GM23338 (cell line): Measurements from ENCODE around the gene DENND4C. TPM values are rescaled to one million over a fixed set of nuclear protein-coding genes. Genes with fewer than 3 reads are reported as not detected.

ENCODE experiments used
- ATAC-seq: fragments of 200-7000 bp; cut with Tn5 transposase; 3 replicates; pipeline ENCODE4 v1.9.1; 2020
- DNase-seq: peaks from one replicate; pipeline ENCODE4 v3.0.0-alpha.2; 2015; ENCODE audit warnings: low spot score
- H2AFZ ChIP-seq: fragments of 200-600 bp; sonication (generic); 2 replicates; pipeline ENCODE4 v1.8.0; 2016; ENCODE audit warnings: antibody characterized with exemption, mild to moderate bottlenecking, moderate library complexity
- H3F3A ChIP-seq: fragments of 200-600 bp; sonication (generic); replicated peaks from 2 replicates; pipeline ENCODE4 v1.8.0; 2017; ENCODE audit warnings: antibody characterized with exemption, mixed run types, low read depth
- H3K27ac ChIP-seq: fragments of 200-600 bp; sonication (generic); 2 replicates; pipeline ENCODE4 v1.6.1; 2016; ENCODE audit warnings: low read depth
- H3K27me3 ChIP-seq: fragments of 200-600 bp; sonication (generic); 2 replicates; pipeline ENCODE4 v1.8.0; 2016; ENCODE audit warnings: mild to moderate bottlenecking, mixed run types, moderate library complexity; ENCODE audit not compliant: insufficient read depth
- H3K36me3 ChIP-seq: fragments of 200-600 bp; sonication (generic); 2 replicates; pipeline ENCODE4 v1.8.0; 2016; ENCODE audit warnings: mild to moderate bottlenecking; ENCODE audit not compliant: insufficient read depth
- H3K4me1 ChIP-seq: fragments of 200-600 bp; sonication (generic); 2 replicates; pipeline ENCODE4 v1.8.0; 2016; ENCODE audit warnings: mild to moderate bottlenecking, moderate library complexity; ENCODE audit not compliant: insufficient read depth
- H3K4me2 ChIP-seq: fragments of 200-600 bp; sonication (generic); 2 replicates; pipeline ENCODE4 v1.7.1; 2017; ENCODE audit warnings: mixed run types
- H3K4me3 ChIP-seq: fragments of 200-600 bp; sonication (generic); 2 replicates; pipeline ENCODE4 v1.6.1; 2016; ENCODE audit warnings: mixed run types
- H3K79me2 ChIP-seq: fragments of 200-600 bp; sonication (generic); replicated peaks from 2 replicates; pipeline ENCODE4 v1.8.0; 2017; ENCODE audit warnings: mild to moderate bottlenecking; ENCODE audit not compliant: insufficient read depth
- H3K9me2 ChIP-seq: fragments of 200-600 bp; sonication (generic); 2 replicates; pipeline ENCODE4 v1.8.0; 2017; ENCODE audit not compliant: insufficient read depth
- H4K20me1 ChIP-seq: fragments of 200-600 bp; sonication (generic); replicated peaks from 2 replicates; pipeline ENCODE4 v1.8.0; 2017; ENCODE audit warnings: mild to moderate bottlenecking; ENCODE audit not compliant: insufficient read depth
- H3K27ac Mint-ChIP-seq: 2 replicates; pipeline ENCODE4 v1.8.0; 2020; ENCODE audit warnings: inconsistent platforms, mild to moderate bottlenecking, moderate library complexity, mixed read lengths
- H3K27me3 Mint-ChIP-seq: 3 replicates; pipeline ENCODE4 v1.8.0; 2022; ENCODE audit warnings: low read depth, mild to moderate bottlenecking, moderate library complexity, mixed read lengths, inconsistent platforms; ENCODE audit not compliant: insufficient read depth, poor library complexity
- H3K36me3 Mint-ChIP-seq: 3 replicates; pipeline ENCODE4 v1.8.0; 2021; ENCODE audit warnings: low read depth, mild to moderate bottlenecking, inconsistent platforms, moderate library complexity, mixed read lengths
- H3K4me1 Mint-ChIP-seq: 3 replicates; pipeline ENCODE4 v1.8.0; 2020; ENCODE audit warnings: mild to moderate bottlenecking, inconsistent platforms, mixed read lengths
- H3K4me3 Mint-ChIP-seq: 3 replicates; pipeline ENCODE4 v1.8.0; 2021; ENCODE audit warnings: moderate library complexity, mild to moderate bottlenecking, inconsistent platforms, mixed read lengths
- H3K9me3 Mint-ChIP-seq: 3 replicates; pipeline ENCODE4 v1.8.0; 2020; ENCODE audit warnings: moderate library complexity, mild to moderate bottlenecking, inconsistent platforms, mixed read lengths
- CREB1 ChIP-seq: fragments of 250-450 bp; sonication (Bioruptor Pico); IDR thresholded peaks from 2 replicates; pipeline ENCODE4 v1.5.0; 2020; ENCODE audit warnings: low read depth, mild to moderate bottlenecking, moderate library complexity
- EZH2 ChIP-seq: fragments of 200-600 bp; sonication (generic); IDR thresholded peaks from one replicate; pipeline ENCODE4 v1.8.0; 2017; ENCODE audit warnings: antibody characterized with exemption, mild to moderate bottlenecking, low read depth; ENCODE audit not compliant: unreplicated experiment
- EZH2phosphoT487 ChIP-seq: fragments of 200-600 bp; sonication (generic); IDR thresholded peaks from one replicate; pipeline ENCODE4 v1.8.1; 2018; ENCODE audit warnings: antibody characterized with exemption; ENCODE audit not compliant: unreplicated experiment
- JUNB ChIP-seq: IDR thresholded peaks from one replicate; pipeline ENCODE4 v1.6.1; 2016; ENCODE audit warnings: antibody characterized with exemption; ENCODE audit not compliant: unreplicated experiment
- NANOG ChIP-seq: IDR thresholded peaks from 2 replicates; pipeline ENCODE4 v1.6.1; 2016; ENCODE audit warnings: antibody characterized with exemption, borderline replicate concordance
- POLR2AphosphoS5 ChIP-seq: IDR thresholded peaks from 2 replicates; pipeline ENCODE4 v1.6.1; 2016; ENCODE audit warnings: antibody characterized with exemption, low read depth
- STAT1 ChIP-seq: IDR thresholded peaks from one replicate; pipeline ENCODE4 v1.6.1; 2016; ENCODE audit warnings: antibody characterized with exemption; ENCODE audit not compliant: unreplicated experiment
- ZNF114 ChIP-seq: fragments of 250-450 bp; sonication (Bioruptor Pico); IDR thresholded peaks from 2 replicates; pipeline ENCODE4 v1.5.0; 2020; ENCODE audit warnings: mild to moderate bottlenecking, moderate library complexity
- ZNF331 ChIP-seq: fragments of 250-450 bp; sonication (Bioruptor Pico); IDR thresholded peaks from 2 replicates; pipeline ENCODE4 v1.5.0; 2020; ENCODE audit warnings: low read depth, mild to moderate bottlenecking, moderate library complexity
- polyA plus RNA-seq: library from polyadenylated mRNA; unstranded; fragments of >200 nt; fragmentation: Nextera tagmentation; extraction: Ambion mirVana; gene quantifications from 2 replicates; pipeline ENCODE4 v1.2.1, GENCODE V29; 2016
- total RNA-seq: library from RNA; depleted of rRNA; stranded (reverse); fragments of >200 nt; shearing (Covaris generic); gene quantifications from 2 replicates; pipeline ENCODE4 v1.2.3, GENCODE V29; 2014
- TF ChIP-seq, protein P1 (sequence below): fragments of 250-450 bp; sonication (Bioruptor Pico); IDR thresholded peaks from 2 replicates; pipeline ENCODE4 v1.5.0; 2020; ENCODE audit warnings: mild to moderate bottlenecking, moderate library complexity
- TF ChIP-seq, protein P2 (sequence below): IDR thresholded peaks from 2 replicates; pipeline ENCODE4 v1.6.1; 2016; ENCODE audit warnings: antibody characterized with exemption
- TF ChIP-seq, protein P3 (sequence below): IDR thresholded peaks from one replicate; pipeline ENCODE4 v1.6.1; 2018; ENCODE audit warnings: antibody characterized with exemption; ENCODE audit not compliant: unreplicated experiment
- TF ChIP-seq, protein P4 (sequence below), 2 experiments: fragments of 200-600 bp in 1 of 2; sonication (generic) in 1 of 2; conservative IDR thresholded peaks; 2 replicates each; pipeline versions ENCODE4 v1.5.1 to v1.6.1; 2016 to 2017; ENCODE audit warnings: antibody characterized with exemption in 2 of 2, low read depth in 2 of 2, mild to moderate bottlenecking in 2 of 2, moderate library complexity in 1 of 2

Gene DENND4C
- total and polyA plus RNA-seq, 2 experiments from 2014 or later: 6.4 to 30.8 TPM

DNA sequence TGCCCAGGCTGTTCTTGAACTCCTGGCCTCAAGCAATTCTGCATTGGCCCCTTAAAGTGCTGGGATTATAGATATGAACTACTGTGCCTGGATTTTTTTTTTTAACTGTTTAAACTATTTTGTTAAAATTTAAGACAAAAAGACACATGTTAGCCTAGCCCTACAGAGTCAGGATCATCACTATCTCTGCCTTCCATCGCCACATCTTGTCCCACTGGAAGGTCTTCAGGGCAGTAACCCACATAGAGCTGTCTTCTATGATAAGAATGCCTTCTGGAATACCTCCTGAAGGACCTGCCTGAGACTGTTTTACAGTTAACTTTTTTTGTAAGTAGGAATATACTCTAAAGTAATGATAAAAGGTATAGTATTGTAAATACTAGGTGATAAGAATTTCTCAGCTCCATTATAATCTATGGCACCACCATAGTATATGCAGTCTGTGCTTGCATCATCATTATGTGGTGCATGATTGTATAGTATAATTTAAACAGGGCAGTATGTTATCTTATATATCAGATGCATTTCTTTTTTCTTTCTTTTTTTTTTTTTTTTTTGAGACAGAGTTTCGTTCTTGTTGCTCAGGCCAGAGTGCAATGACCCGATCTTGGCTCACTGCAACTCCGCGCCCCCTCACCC lies 52.7 kb downstream of the DENND4C start (continued):
- TF ChIP-seq, protein P1, sequence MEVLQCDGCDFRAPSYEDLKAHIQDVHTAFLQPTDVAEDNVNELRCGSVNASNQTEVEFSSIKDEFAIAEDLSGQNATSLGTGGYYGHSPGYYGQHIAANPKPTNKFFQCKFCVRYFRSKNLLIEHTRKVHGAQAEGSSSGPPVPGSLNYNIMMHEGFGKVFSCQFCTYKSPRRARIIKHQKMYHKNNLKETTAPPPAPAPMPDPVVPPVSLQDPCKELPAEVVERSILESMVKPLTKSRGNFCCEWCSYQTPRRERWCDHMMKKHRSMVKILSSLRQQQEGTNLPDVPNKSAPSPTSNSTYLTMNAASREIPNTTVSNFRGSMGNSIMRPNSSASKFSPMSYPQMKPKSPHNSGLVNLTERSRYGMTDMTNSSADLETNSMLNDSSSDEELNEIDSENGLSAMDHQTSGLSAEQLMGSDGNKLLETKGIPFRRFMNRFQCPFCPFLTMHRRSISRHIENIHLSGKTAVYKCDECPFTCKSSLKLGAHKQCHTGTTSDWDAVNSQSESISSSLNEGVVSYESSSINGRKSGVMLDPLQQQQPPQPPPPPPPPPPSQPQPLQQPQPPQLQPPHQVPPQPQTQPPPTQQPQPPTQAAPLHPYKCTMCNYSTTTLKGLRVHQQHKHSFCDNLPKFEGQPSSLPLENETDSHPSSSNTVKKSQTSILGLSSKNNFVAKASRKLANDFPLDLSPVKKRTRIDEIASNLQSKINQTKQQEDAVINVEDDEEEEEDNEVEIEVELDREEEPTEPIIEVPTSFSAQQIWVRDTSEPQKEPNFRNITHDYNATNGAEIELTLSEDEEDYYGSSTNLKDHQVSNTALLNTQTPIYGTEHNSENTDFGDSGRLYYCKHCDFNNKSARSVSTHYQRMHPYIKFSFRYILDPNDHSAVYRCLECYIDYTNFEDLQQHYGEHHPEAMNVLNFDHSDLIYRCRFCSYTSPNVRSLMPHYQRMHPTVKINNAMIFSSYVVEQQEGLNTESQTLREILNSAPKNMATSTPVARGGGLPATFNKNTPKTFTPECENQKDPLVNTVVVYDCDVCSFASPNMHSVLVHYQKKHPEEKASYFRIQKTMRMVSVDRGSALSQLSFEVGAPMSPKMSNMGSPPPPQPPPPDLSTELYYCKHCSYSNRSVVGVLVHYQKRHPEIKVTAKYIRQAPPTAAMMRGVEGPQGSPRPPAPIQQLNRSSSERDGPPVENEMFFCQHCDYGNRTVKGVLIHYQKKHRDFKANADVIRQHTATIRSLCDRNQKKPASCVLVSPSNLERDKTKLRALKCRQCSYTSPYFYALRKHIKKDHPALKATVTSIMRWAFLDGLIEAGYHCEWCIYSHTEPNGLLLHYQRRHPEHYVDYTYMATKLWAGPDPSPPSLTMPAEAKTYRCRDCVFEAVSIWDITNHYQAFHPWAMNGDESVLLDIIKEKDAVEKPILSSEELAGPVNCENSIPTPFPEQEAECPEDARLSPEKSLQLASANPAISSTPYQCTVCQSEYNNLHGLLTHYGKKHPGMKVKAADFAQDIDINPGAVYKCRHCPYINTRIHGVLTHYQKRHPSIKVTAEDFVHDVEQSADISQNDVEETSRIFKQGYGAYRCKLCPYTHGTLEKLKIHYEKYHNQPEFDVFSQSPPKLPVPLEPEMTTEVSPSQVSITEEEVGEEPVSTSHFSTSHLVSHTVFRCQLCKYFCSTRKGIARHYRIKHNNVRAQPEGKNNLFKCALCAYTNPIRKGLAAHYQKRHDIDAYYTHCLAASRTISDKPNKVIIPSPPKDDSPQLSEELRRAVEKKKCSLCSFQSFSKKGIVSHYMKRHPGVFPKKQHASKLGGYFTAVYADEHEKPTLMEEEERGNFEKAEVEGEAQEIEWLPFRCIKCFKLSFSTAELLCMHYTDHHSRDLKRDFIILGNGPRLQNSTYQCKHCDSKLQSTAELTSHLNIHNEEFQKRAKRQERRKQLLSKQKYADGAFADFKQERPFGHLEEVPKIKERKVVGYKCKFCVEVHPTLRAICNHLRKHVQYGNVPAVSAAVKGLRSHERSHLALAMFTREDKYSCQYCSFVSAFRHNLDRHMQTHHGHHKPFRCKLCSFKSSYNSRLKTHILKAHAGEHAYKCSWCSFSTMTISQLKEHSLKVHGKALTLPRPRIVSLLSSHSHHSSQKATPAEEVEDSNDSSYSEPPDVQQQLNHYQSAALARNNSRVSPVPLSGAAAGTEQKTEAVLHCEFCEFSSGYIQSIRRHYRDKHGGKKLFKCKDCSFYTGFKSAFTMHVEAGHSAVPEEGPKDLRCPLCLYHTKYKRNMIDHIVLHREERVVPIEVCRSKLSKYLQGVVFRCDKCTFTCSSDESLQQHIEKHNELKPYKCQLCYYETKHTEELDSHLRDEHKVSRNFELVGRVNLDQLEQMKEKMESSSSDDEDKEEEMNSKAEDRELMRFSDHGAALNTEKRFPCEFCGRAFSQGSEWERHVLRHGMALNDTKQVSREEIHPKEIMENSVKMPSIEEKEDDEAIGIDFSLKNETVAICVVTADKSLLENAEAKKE (CRISPR knock-in tag): no peak
- TF ChIP-seq, protein P2, sequence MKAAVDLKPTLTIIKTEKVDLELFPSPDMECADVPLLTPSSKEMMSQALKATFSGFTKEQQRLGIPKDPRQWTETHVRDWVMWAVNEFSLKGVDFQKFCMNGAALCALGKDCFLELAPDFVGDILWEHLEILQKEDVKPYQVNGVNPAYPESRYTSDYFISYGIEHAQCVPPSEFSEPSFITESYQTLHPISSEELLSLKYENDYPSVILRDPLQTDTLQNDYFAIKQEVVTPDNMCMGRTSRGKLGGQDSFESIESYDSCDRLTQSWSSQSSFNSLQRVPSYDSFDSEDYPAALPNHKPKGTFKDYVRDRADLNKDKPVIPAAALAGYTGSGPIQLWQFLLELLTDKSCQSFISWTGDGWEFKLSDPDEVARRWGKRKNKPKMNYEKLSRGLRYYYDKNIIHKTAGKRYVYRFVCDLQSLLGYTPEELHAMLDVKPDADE: no peak

DNA sequence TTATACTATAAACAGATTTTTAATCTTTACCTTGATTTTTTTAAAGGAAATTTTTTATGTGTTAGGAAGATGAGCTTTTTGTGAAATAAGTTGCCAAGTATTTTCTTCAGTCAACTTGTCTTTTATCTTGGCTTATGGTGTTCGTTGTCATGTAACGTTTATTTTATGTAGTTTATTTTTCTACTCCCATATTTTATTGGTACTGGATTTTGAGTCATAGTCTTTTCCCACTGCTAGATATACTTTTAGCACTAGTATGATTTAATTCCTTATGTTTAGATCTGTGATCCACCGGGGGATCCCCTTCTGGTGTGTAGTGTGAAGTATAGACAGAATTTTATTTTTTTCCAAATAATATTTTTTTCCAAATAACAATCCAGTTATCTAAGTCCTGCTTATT lies 54.2 kb downstream of the DENND4C start:
- Histone ChIP-seq H3K9me2 (no peaks in the 10 kb centered on the region), H3K4me1 (no peaks in the 10 kb centered on the region), H3K79me2 (peaks cover 51% of the 10 kb centered on the region), H3K4me3 (no peak overlapping the region), H3K27ac (no peak overlapping the region), H3K36me3 (no peaks in the 10 kb centered on the region), H3K4me2 (no peak overlapping the region), H2AFZ (no peak overlapping the region), H4K20me1 (peaks cover 8% of the 10 kb centered on the region), H3K27me3 (no peaks in the 10 kb centered on the region), H3F3A (no peaks in the 10 kb centered on the region)
- no peak overlapping the region for H3K27ac Mint-ChIP-seq
- no peak for DNase-seq
- no peak for ATAC-seq
- H3K4me3 Mint-ChIP-seq: no peak overlapping the region
- H3K9me3 Mint-ChIP-seq: no peaks in the 10 kb centered on the region
- peaks cover 2% of the 10 kb centered on the region for H3K27me3 Mint-ChIP-seq
- H3K36me3 Mint-ChIP-seq: peaks cover 2% of the 10 kb centered on the region; the same call in 1 of the 3 replicates
- H3K4me1 Mint-ChIP-seq: no peaks in the 10 kb centered on the region
- TF ChIP-seq, protein P3, sequence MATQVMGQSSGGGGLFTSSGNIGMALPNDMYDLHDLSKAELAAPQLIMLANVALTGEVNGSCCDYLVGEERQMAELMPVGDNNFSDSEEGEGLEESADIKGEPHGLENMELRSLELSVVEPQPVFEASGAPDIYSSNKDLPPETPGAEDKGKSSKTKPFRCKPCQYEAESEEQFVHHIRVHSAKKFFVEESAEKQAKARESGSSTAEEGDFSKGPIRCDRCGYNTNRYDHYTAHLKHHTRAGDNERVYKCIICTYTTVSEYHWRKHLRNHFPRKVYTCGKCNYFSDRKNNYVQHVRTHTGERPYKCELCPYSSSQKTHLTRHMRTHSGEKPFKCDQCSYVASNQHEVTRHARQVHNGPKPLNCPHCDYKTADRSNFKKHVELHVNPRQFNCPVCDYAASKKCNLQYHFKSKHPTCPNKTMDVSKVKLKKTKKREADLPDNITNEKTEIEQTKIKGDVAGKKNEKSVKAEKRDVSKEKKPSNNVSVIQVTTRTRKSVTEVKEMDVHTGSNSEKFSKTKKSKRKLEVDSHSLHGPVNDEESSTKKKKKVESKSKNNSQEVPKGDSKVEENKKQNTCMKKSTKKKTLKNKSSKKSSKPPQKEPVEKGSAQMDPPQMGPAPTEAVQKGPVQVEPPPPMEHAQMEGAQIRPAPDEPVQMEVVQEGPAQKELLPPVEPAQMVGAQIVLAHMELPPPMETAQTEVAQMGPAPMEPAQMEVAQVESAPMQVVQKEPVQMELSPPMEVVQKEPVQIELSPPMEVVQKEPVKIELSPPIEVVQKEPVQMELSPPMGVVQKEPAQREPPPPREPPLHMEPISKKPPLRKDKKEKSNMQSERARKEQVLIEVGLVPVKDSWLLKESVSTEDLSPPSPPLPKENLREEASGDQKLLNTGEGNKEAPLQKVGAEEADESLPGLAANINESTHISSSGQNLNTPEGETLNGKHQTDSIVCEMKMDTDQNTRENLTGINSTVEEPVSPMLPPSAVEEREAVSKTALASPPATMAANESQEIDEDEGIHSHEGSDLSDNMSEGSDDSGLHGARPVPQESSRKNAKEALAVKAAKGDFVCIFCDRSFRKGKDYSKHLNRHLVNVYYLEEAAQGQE: no peak
- no peak for TF ChIP-seq CREB1
- TF ChIP-seq, protein P4, sequence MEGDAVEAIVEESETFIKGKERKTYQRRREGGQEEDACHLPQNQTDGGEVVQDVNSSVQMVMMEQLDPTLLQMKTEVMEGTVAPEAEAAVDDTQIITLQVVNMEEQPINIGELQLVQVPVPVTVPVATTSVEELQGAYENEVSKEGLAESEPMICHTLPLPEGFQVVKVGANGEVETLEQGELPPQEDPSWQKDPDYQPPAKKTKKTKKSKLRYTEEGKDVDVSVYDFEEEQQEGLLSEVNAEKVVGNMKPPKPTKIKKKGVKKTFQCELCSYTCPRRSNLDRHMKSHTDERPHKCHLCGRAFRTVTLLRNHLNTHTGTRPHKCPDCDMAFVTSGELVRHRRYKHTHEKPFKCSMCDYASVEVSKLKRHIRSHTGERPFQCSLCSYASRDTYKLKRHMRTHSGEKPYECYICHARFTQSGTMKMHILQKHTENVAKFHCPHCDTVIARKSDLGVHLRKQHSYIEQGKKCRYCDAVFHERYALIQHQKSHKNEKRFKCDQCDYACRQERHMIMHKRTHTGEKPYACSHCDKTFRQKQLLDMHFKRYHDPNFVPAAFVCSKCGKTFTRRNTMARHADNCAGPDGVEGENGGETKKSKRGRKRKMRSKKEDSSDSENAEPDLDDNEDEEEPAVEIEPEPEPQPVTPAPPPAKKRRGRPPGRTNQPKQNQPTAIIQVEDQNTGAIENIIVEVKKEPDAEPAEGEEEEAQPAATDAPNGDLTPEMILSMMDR (conservative IDR thresholded peaks at IDR 0.05; ENCODE audit: low read depth in 2 of 2): no peak
- TF ChIP-seq ZNF331 (CRISPR knock-in tag): no peak
- TF ChIP-seq STAT1: no peak
- TF ChIP-seq POLR2AphosphoS5: no peak
- TF ChIP-seq NANOG: no peak
- no peak for TF ChIP-seq ZNF114
- no peak for TF ChIP-seq JUNB
- no peak for TF ChIP-seq EZH2phosphoT487
- TF ChIP-seq EZH2: no peak
